ENCODE measurements around the gene SUN2.

- TF ChIP-seq CTCF (IDR thresholded peaks at IDR 0.05; ENCODE audit: low read depth, low read length), result no peak
- TF ChIP-seq EZH2phosphoT487 (IDR thresholded peaks at IDR 0.05; ENCODE audit: low read depth), result no peak
These were observed 1.0 kb downstream of the SUN2 start for GRCh38 chr22:38754751-38755154.
